ENCODE data around the gene GJC1. TPM values are rescaled to one million over a fixed set of nuclear protein-coding genes. Genes with fewer than 3 reads are reported as not detected.

Gene GJC1
- total RNA-seq, 2 experiments from 2014 or later, result not detected

DNA sequence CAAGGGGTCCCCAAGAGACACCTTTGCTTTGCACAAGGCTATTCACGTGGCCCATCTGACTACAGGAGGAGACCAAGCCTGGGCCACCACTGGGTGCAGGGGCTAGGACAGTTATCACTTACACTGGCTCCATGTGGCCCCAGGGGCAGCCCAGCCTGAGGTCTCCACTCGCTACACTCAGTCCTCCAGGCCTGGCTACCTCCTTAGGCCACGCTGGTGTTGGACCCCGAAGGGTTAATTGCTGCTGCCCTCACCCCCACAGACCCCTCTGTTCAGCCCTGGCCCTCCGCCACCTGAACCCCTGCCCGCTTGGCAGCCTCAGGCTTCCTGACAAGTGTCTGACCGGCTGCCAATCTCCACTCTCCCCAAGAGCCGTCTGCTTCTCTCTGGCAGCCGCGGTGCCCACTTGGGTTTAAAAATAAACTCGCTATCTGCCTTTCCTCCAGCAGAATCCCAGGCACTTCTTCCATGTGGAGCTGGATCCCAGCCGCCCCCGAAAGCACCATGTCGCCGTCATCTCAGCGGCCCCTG, 43.5 kb downstream of the GJC1 start:
- ChIA-PET CTCF (no interaction called here), POLR2A (interaction anchor here (1.0 kb wide), 1 partner anchor 11 kb away, joined by 4 read pairs; no protein-coding TSS in a partner anchor)
- DNase-seq (no peak), ATAC-seq (ENCODE audit: poor library complexity) (no peak)
- Mint-ChIP-seq H3K4me1 (ENCODE audit: low read depth) (no peaks in the 10 kb centered on the region), H3K27ac (no peak overlapping the region), H3K4me3 (no peak overlapping the region), H3K9me3 (no peaks in the 10 kb centered on the region), H3K36me3 (ENCODE audit: low read depth) (no peaks in the 10 kb centered on the region), H3K27me3 (no peaks in the 10 kb centered on the region)
- no peaks in the 10 kb centered on the region for H3K27me3 ChIP-seq (ENCODE audit: control insufficient read depth in 1 of 2, insufficient read depth in 2 of 2, low read length in 2 of 2)
- H3K27ac ChIP-seq (ENCODE audit: low read depth in 1 of 2, low read length in 2 of 2), result no peak overlapping the region
- intact Hi-C loops (cut with DNase I, micrococcal nuclease), result no loop called here
- H3K9me3 ChIP-seq (ENCODE audit: control insufficient read depth in 1 of 2, insufficient read depth in 1 of 2, low read length in 2 of 2), result no peaks in the 10 kb centered on the region
- H3K36me3 ChIP-seq (ENCODE audit: insufficient read depth, low read length), result no peaks in the 10 kb centered on the region
- H3K4me3 ChIP-seq (ENCODE audit: low read length), result no peak overlapping the region
- TF ChIP-seq, protein P1, sequence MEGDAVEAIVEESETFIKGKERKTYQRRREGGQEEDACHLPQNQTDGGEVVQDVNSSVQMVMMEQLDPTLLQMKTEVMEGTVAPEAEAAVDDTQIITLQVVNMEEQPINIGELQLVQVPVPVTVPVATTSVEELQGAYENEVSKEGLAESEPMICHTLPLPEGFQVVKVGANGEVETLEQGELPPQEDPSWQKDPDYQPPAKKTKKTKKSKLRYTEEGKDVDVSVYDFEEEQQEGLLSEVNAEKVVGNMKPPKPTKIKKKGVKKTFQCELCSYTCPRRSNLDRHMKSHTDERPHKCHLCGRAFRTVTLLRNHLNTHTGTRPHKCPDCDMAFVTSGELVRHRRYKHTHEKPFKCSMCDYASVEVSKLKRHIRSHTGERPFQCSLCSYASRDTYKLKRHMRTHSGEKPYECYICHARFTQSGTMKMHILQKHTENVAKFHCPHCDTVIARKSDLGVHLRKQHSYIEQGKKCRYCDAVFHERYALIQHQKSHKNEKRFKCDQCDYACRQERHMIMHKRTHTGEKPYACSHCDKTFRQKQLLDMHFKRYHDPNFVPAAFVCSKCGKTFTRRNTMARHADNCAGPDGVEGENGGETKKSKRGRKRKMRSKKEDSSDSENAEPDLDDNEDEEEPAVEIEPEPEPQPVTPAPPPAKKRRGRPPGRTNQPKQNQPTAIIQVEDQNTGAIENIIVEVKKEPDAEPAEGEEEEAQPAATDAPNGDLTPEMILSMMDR (IDR thresholded peaks at IDR 0.05), result no peak
- H3K4me1 ChIP-seq (ENCODE audit: insufficient read depth, low read length), result no peaks in the 10 kb centered on the region

DNA sequence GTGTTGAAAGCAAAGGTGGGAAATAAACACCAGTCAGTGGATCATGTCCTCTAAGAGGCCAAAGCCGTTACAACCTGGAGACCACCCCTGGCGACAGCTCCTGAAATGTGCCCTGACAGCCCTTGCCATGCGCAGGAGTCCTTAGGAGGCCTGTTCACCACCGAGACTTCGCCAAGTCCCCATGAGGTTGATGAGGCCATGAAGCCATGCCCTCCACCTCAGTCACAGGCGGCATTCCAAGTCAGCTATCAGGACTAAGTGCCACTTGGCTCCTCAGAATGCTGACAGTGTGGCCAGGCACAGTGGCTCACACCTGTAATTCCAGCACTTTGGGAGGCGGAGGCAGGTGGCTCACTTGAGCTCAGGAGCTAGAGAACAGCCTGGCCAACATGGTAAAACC, 44.2 kb downstream of the GJC1 start:
- ChIA-PET CTCF (no interaction called here), POLR2A (interaction anchor here (1.0 kb wide), 1 partner anchor 10 kb away, joined by 4 read pairs; no protein-coding TSS in a partner anchor)
- no peaks in the 10 kb centered on the region for H3K9me3 ChIP-seq (ENCODE audit: control insufficient read depth in 1 of 2, insufficient read depth in 1 of 2, low read length in 2 of 2)
- no peak for DNase-seq
- no peak for ATAC-seq (ENCODE audit: poor library complexity)
- no peaks in the 10 kb centered on the region for H3K27me3 ChIP-seq (ENCODE audit: control insufficient read depth in 1 of 2, insufficient read depth in 2 of 2, low read length in 2 of 2)
- Mint-ChIP-seq H3K4me1 (ENCODE audit: low read depth) (no peaks in the 10 kb centered on the region), H3K36me3 (ENCODE audit: low read depth) (no peaks in the 10 kb centered on the region), H3K27me3 (no peaks in the 10 kb centered on the region), H3K4me3 (no peak overlapping the region), H3K9me3 (no peaks in the 10 kb centered on the region), H3K27ac (no peak overlapping the region)
- no peak overlapping the region for H3K27ac ChIP-seq (ENCODE audit: low read depth in 1 of 2, low read length in 2 of 2)
- TF ChIP-seq, protein P1 (IDR thresholded peaks at IDR 0.05), result no peak
- no peak overlapping the region for H3K4me3 ChIP-seq (ENCODE audit: low read length)
- no peaks in the 10 kb centered on the region for H3K4me1 ChIP-seq (ENCODE audit: insufficient read depth, low read length)
- H3K36me3 ChIP-seq (ENCODE audit: insufficient read depth, low read length), result no peaks in the 10 kb centered on the region
- intact Hi-C loops (cut with DNase I, micrococcal nuclease), result no loop called here

DNA sequence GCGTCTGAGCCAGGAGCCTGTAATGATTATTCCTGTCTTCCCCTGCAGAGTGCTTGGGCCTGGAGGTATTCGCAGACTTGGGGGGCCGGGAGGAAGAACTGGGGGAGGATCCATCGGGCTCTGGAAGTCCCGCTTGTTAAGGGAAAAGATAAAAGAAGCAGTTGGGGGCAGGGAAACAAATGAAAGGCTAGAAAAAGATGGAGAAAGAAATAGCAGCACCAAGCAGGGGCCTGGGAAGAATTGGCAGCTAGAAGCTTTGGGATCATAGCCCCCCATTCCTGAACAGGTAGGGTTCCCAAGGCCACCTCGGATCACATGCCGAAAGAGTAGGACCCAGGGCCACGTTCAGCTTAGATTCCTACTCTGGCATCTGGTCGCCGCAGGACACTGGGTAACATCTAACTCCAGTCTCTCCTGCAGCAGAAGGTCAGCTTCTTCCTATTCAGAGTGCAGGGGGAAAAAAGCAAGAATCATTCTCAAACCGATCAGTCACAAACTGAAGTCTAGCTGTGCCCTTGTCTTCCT, 47.7 kb downstream of the GJC1 start:
- H3K27me3 ChIP-seq (ENCODE audit: control insufficient read depth in 1 of 2, insufficient read depth in 2 of 2, low read length in 2 of 2), result peaks cover 0 to 5% of the 10 kb centered on the region in 2 experiments
- no peak overlapping the region for H3K4me3 Mint-ChIP-seq
- H3K9me3 Mint-ChIP-seq, result no peaks in the 10 kb centered on the region
- H3K36me3 ChIP-seq (ENCODE audit: insufficient read depth, low read length), result no peaks in the 10 kb centered on the region
- intact Hi-C loops (cut with DNase I, micrococcal nuclease), result no loop called here
- no peaks in the 10 kb centered on the region for H3K36me3 Mint-ChIP-seq (ENCODE audit: low read depth)
- ChIA-PET POLR2A (interaction anchor here (0.6 kb wide), 1 partner anchor 57 kb away, joined by 3 read pairs; no protein-coding TSS in a partner anchor), CTCF (no interaction called here)
- DNase-seq (no peak), ATAC-seq (ENCODE audit: poor library complexity) (no peak)
- H3K4me1 ChIP-seq (ENCODE audit: insufficient read depth, low read length), result peaks cover 13% of the 10 kb centered on the region
- peaks cover 6% of the 10 kb centered on the region for H3K4me1 Mint-ChIP-seq (ENCODE audit: low read depth)
- no peak overlapping the region for H3K27ac ChIP-seq (ENCODE audit: low read depth in 1 of 2, low read length in 2 of 2)
- H3K4me3 ChIP-seq (ENCODE audit: low read length), result no peak overlapping the region
- peaks cover 4% of the 10 kb centered on the region for H3K27me3 Mint-ChIP-seq
- H3K27ac Mint-ChIP-seq, result no peak overlapping the region
- TF ChIP-seq, protein P1 (IDR thresholded peaks at IDR 0.05), result no peak
- H3K9me3 ChIP-seq (ENCODE audit: control insufficient read depth in 1 of 2, insufficient read depth in 1 of 2, low read length in 2 of 2), result no peaks in the 10 kb centered on the region

Measured in CD4-positive, alpha-beta T cell (primary cell).